ENCODE results near the gene PPIL1.

PPIL1 gene

GRCh38 chr6:36844232-36845170 lies 30.1 kb downstream of the PPIL1 start:
- H3K27ac ChIP-seq: no peak overlapping the region
- no peaks in the 10 kb centered on the region for H3K36me3 ChIP-seq (ENCODE audit: insufficient read depth)
- TF ChIP-seq CTCF (conservative IDR thresholded peaks at IDR 0.05; ENCODE audit: low read depth, low read length): no peak
- H3K79me2 ChIP-seq (ENCODE audit: insufficient read depth, low read depth): no peaks in the 10 kb centered on the region
- no peaks in the 10 kb centered on the region for H3K4me1 ChIP-seq (ENCODE audit: low read depth, poor library complexity, severe bottlenecking)
- no peaks in the 10 kb centered on the region for H4K20me1 ChIP-seq (ENCODE audit: insufficient read depth)
- H3K9ac ChIP-seq: no peak overlapping the region
- H2AFZ ChIP-seq (ENCODE audit: low read depth): no peak overlapping the region
- H3K4me2 ChIP-seq: no peak overlapping the region
- H3K27me3 ChIP-seq (ENCODE audit: insufficient read depth, low read depth): no peaks in the 10 kb centered on the region
- no peak overlapping the region for H3K4me3 ChIP-seq (IDR thresholded peaks at IDR 0.05; ENCODE audit: insufficient read depth, low read depth, low read length)

DNA sequence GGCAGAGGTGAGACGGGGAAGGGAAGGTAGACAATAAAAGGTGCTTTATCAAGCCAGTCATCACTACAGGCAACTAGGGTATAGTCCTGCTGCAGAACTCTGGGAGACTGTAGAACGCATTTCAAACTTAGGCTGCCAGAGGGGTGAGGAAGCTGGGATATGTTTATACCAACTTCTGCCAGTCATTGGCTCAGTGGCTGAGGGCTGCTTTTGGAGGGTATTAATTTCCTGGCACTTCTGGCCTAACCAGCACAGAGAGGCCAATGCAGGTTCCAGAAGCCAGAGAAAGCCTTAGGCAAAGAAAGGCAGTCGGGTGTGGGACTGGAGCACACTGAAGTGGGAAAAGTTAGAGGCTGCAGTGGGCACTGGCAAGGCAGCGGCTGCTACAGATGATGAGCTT lies 31.4 kb downstream of the PPIL1 start:
- H3K4me1 ChIP-seq (ENCODE audit: low read depth, poor library complexity, severe bottlenecking): no peaks in the 10 kb centered on the region
- H3K36me3 ChIP-seq (ENCODE audit: insufficient read depth): no peaks in the 10 kb centered on the region
- H3K27ac ChIP-seq: no peak overlapping the region
- no peaks in the 10 kb centered on the region for H3K79me2 ChIP-seq (ENCODE audit: insufficient read depth, low read depth)
- no peak overlapping the region for H3K4me2 ChIP-seq
- no peaks in the 10 kb centered on the region for H4K20me1 ChIP-seq (ENCODE audit: insufficient read depth)
- no peak overlapping the region for H3K9ac ChIP-seq
- H3K27me3 ChIP-seq (ENCODE audit: insufficient read depth, low read depth): no peaks in the 10 kb centered on the region
- TF ChIP-seq CTCF (conservative IDR thresholded peaks at IDR 0.05; ENCODE audit: low read depth, low read length): no peak
- no peak overlapping the region for H2AFZ ChIP-seq (ENCODE audit: low read depth)
- no peak overlapping the region for H3K4me3 ChIP-seq (IDR thresholded peaks at IDR 0.05; ENCODE audit: insufficient read depth, low read depth, low read length)

GRCh38 chr6:36841756-36842155 lies 32.8 kb downstream of the PPIL1 start:
- Histone ChIP-seq H3K4me2 (no peak overlapping the region), H4K20me1 (ENCODE audit: insufficient read depth) (no peaks in the 10 kb centered on the region), H3K9ac (no peak overlapping the region), H3K4me3 (IDR thresholded peaks at IDR 0.05; ENCODE audit: insufficient read depth, low read depth, low read length) (no peak overlapping the region), H2AFZ (ENCODE audit: low read depth) (no peak overlapping the region), H3K27ac (no peak overlapping the region), H3K27me3 (ENCODE audit: insufficient read depth, low read depth) (no peaks in the 10 kb centered on the region), H3K79me2 (ENCODE audit: insufficient read depth, low read depth) (no peaks in the 10 kb centered on the region), H3K36me3 (ENCODE audit: insufficient read depth) (no peaks in the 10 kb centered on the region), H3K4me1 (ENCODE audit: low read depth, poor library complexity, severe bottlenecking) (no peaks in the 10 kb centered on the region)
- no peak for TF ChIP-seq CTCF (conservative IDR thresholded peaks at IDR 0.05; ENCODE audit: low read depth, low read length)

DNA sequence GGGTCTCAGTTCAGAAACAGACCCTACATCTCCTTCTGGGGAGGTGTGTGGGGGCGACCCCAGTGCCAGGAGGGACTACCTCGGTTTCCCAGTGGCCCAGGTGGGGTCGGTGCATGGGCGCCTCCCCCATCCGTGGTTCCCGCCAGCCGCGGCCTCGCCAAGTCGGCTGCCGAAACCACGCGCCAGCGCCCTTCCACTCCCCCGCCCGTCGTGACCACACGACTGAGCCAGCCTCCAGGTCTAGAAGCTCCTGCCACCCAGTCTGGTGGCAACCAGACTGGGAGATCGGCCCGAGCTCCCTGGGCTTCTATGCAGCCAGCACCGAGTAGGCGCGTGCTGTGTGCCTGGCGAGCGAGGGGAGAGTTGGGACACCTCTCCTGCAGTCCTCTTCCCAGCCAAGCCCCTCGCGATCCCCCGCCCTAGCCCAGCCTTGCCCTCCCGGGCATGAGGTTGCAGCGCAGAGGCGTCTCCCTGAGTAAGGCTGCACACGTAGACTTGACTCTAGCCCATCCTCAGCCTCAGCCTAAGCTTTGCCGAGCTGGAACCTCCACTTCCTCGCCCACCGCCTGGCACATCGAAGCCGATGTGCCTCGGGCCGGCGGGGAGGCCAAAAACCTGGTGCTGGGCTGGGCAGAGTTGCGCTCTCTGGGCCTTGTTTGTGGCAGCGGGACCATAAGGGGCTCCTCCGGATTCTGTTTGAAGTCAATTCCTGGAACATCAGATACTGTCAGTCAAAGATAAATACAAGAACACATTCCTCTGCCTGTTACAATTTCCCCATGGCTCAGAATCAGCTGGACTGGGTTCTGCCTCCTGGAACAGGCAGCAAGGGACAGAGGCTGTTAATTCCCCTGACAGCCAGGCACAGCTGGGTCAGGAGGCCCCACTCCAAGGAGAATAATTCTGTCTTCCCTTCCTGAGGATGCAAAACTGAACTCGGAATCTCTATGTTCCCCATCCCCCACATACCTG lies 33.9 kb downstream of the PPIL1 start:
- H3K9ac ChIP-seq: no peak overlapping the region
- H4K20me1 ChIP-seq (ENCODE audit: insufficient read depth): no peaks in the 10 kb centered on the region
- no peak overlapping the region for H2AFZ ChIP-seq (ENCODE audit: low read depth)
- H3K4me1 ChIP-seq (ENCODE audit: low read depth, poor library complexity, severe bottlenecking): no peaks in the 10 kb centered on the region
- no peak for TF ChIP-seq CTCF (conservative IDR thresholded peaks at IDR 0.05; ENCODE audit: low read depth, low read length)
- H3K27me3 ChIP-seq (ENCODE audit: insufficient read depth, low read depth): no peaks in the 10 kb centered on the region
- H3K36me3 ChIP-seq (ENCODE audit: insufficient read depth): no peaks in the 10 kb centered on the region
- H3K4me2 ChIP-seq: no peak overlapping the region
- H3K79me2 ChIP-seq (ENCODE audit: insufficient read depth, low read depth): no peaks in the 10 kb centered on the region
- no peak overlapping the region for H3K27ac ChIP-seq
- no peak overlapping the region for H3K4me3 ChIP-seq (IDR thresholded peaks at IDR 0.05; ENCODE audit: insufficient read depth, low read depth, low read length)
